B cell (primary cell): ENCODE measurements around the gene MED13.

ENCODE experiments used
- CTCF ChIP-seq: fragments of 200-600 bp; IDR thresholded peaks from one replicate; pipeline ENCODE4 v1.8.0; 2022; ENCODE audit warnings: antibody characterized with exemption, mild to moderate bottlenecking
- EZH2 ChIP-seq: IDR thresholded peaks from 2 replicates; pipeline ENCODE4 v1.6.1; 2012; ENCODE audit warnings: borderline replicate concordance, low read depth, mild to moderate bottlenecking, moderate library complexity, low read length; ENCODE audit not compliant: insufficient read depth, poor library complexity, severe bottlenecking

DNA sequence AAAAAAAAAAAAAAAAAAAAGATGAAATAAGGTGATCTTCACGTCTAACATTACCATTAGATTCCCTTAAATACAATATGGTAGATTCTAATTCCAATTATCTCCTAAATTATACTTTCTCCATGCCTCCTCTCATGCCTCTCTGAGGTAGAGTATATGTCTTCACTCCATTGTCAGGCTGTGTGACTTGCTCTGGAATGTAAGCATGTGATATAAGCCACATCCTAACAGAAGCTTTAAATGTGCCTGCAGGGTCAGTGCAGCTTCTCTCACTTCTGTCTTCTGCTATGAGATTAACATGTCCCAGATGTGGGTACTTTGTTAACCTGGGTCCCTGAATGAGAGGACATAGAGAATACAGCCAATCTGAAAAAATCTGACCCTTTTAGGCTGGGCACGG is 32.6 kb downstream of the MED13 start:
- TF ChIP-seq CTCF (no peak), EZH2 (no peak)
